Measurements from ENCODE around the gene MBD5. TPM values are rescaled to one million over a fixed set of nuclear protein-coding genes. Genes with fewer than 3 reads are reported as not detected.

MBD5 gene
- total RNA-seq, 4 donors from 2014 or later, result 40.3 to 77.0 (median 50.4) TPM

GRCh38 chr2:148028781-148029180 is 7.9 kb downstream of the MBD5 start:
- WGBS, 2 donors (ENCODE audit: low coverage in 1 of 2), result 19 to 27% methylated on average over 1 of the region's 1 CpG
- peak overlapping the region in 3 of 4 donors; percentile 35 to 46 (median 45) for H3K27ac ChIP-seq
- TF ChIP-seq POLR2A (IDR thresholded peaks at IDR 0.05) (no peak), POLR2AphosphoS5 (IDR thresholded peaks at IDR 0.05) (no peak), CTCF (IDR thresholded peaks at IDR 0.05) (no peak), EP300 (IDR thresholded peaks at IDR 0.05) (no peak)
- H3K27me3 ChIP-seq, result no peaks in the 10 kb centered on the region
- H3K9me3 ChIP-seq, result no peaks in the 10 kb centered on the region
- H3K4me1 ChIP-seq, result peaks cover 0 to 78% (median 2%) of the 10 kb centered on the region in 3 donors
- ATAC-seq, result no peak
- H3K4me3 ChIP-seq, result no peak overlapping the region
- no peaks in the 10 kb centered on the region for H3K36me3 ChIP-seq

GRCh38 chr2:148031152-148031551 is 10.3 kb downstream of the MBD5 start:
- no peak for ATAC-seq
- Histone ChIP-seq H3K36me3 (no peaks in the 10 kb centered on the region), H3K9me3 (no peaks in the 10 kb centered on the region), H3K4me1 (peaks cover 0 to 65% (median 0%) of the 10 kb centered on the region in 3 donors), H3K27me3 (no peaks in the 10 kb centered on the region), H3K27ac (peak overlapping the region in 1 of 4 donors; percentile 50), H3K4me3 (no peak overlapping the region)
- TF ChIP-seq POLR2AphosphoS5 (IDR thresholded peaks at IDR 0.05) (no peak), EP300 (IDR thresholded peaks at IDR 0.05) (no peak), CTCF (IDR thresholded peaks at IDR 0.05) (no peak), POLR2A (IDR thresholded peaks at IDR 0.05) (no peak)

- Histone ChIP-seq H3K27me3 (no peaks in the 10 kb centered on the region), H3K4me1 (peaks cover 0 to 65% (median 0%) of the 10 kb centered on the region in 3 donors), H3K27ac (peak overlapping the region in 2 of 4 donors; percentile 40 to 50), H3K9me3 (no peaks in the 10 kb centered on the region), H3K4me3 (no peak overlapping the region), H3K36me3 (no peaks in the 10 kb centered on the region)
- WGBS, 2 donors (ENCODE audit: low coverage in 1 of 2), result 29 to 68% methylated on average over 4 of the region's 4 CpGs
- TF ChIP-seq CTCF (IDR thresholded peaks at IDR 0.05) (no peak), POLR2AphosphoS5 (IDR thresholded peaks at IDR 0.05) (no peak), EP300 (IDR thresholded peaks at IDR 0.05) (no peak), POLR2A (IDR thresholded peaks at IDR 0.05) (no peak)
- no peak for ATAC-seq
Observed at GRCh38 chr2:148032215-148032614, 11.3 kb downstream of the MBD5 start.

- Histone ChIP-seq H3K36me3 (peaks cover 0 to 5% of the 10 kb centered on the region in 2 donors), H3K4me1 (peaks cover 0 to 15% (median 0%) of the 10 kb centered on the region in 3 donors), H3K9me3 (no peaks in the 10 kb centered on the region), H3K27ac (no peak overlapping the region), H3K4me3 (no peak overlapping the region), H3K27me3 (no peaks in the 10 kb centered on the region)
- whole genome bisulfite sequencing, 2 donors (ENCODE audit: low coverage in 1 of 2), result 100% methylated on average over 1 of the region's 1 CpG
- TF ChIP-seq POLR2A (IDR thresholded peaks at IDR 0.05), result no peak
- TF ChIP-seq POLR2AphosphoS5 (IDR thresholded peaks at IDR 0.05), result no peak
- no peak for TF ChIP-seq CTCF (IDR thresholded peaks at IDR 0.05)
- TF ChIP-seq EP300 (IDR thresholded peaks at IDR 0.05), result no peak
- no peak for ATAC-seq
Observed at GRCh38 chr2:148039783-148040182, 18.9 kb downstream of the MBD5 start.

GRCh38 chr2:148042219-148042618 is 21.3 kb downstream of the MBD5 start:
- ATAC-seq, result no peak
- WGBS, 2 donors (ENCODE audit: low coverage in 1 of 2), result 84 to 98% methylated on average over 2 of the region's 2 CpGs
- H3K4me3 ChIP-seq, result no peak overlapping the region
- H3K27ac ChIP-seq, result no peak overlapping the region
- TF ChIP-seq EP300 (IDR thresholded peaks at IDR 0.05) (no peak), CTCF (IDR thresholded peaks at IDR 0.05) (no peak), POLR2A (IDR thresholded peaks at IDR 0.05) (no peak), POLR2AphosphoS5 (IDR thresholded peaks at IDR 0.05) (no peak)
- no peaks in the 10 kb centered on the region for H3K27me3 ChIP-seq
- peaks cover 0 to 5% of the 10 kb centered on the region in 2 donors for H3K36me3 ChIP-seq
- H3K9me3 ChIP-seq, result no peaks in the 10 kb centered on the region
- peaks cover 0 to 15% (median 0%) of the 10 kb centered on the region in 3 donors for H3K4me1 ChIP-seq
